ENCODE data around the gene SEMG2. TPM values are rescaled to one million over a fixed set of nuclear protein-coding genes. Genes with fewer than 3 reads are reported as not detected.
A peak's percentile ranks its signal among the peaks of the same experiment; 100 is the strongest.

The SEMG2 gene
- total RNA-seq, 2 donors from 2014 or later, result not detected

DNA sequence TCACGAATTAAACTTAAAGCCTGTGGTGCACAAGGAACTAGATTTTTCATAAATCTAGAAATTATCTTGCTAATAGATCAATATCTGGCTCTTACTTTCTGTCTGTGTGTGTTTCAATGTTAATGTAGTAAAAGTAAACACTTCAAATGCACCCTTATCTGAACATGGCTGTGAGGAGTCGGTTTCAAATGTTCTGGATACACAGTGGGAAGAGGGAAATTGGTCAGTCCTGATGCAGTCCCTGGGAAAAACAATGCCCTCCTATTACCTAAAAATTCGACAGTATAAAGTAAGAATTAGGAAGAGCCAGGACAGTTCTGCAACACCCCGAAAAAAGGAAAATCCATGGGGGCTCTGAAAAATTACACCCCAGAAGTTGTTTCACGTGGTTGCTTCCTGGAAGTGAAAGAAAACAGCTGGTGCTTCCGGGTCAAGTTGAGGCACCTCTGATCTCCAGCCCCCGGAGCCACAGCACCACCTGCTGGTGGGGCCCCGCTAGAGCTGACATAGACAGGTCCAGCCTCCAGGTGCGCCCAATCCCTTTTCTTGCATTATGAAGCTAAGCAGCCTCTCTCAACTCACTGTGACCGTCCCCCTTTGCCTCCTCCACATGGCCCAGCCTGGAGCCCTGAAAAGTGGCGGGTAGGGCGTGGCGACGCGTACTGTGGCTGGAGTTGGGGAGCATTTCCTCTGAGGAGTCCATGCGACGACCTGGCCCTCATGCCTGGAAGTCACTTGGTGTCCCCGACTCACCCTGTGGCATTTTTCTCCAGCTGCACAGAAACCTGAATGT lies 8.3 kb downstream of the SEMG2 start:
- Histone ChIP-seq H3K27ac (no peak overlapping the region), H3K9me3 (no peaks in the 10 kb centered on the region), H3K9ac (ENCODE audit: low read depth in 2 of 2, low read length in 2 of 2) (no peak overlapping the region), H3K27me3 (no peaks in the 10 kb centered on the region), H3K36me3 (no peaks in the 10 kb centered on the region), H3K4me1 (no peaks in the 10 kb centered on the region), H3K4me3 (no peak overlapping the region)
- TF ChIP-seq, protein P1, sequence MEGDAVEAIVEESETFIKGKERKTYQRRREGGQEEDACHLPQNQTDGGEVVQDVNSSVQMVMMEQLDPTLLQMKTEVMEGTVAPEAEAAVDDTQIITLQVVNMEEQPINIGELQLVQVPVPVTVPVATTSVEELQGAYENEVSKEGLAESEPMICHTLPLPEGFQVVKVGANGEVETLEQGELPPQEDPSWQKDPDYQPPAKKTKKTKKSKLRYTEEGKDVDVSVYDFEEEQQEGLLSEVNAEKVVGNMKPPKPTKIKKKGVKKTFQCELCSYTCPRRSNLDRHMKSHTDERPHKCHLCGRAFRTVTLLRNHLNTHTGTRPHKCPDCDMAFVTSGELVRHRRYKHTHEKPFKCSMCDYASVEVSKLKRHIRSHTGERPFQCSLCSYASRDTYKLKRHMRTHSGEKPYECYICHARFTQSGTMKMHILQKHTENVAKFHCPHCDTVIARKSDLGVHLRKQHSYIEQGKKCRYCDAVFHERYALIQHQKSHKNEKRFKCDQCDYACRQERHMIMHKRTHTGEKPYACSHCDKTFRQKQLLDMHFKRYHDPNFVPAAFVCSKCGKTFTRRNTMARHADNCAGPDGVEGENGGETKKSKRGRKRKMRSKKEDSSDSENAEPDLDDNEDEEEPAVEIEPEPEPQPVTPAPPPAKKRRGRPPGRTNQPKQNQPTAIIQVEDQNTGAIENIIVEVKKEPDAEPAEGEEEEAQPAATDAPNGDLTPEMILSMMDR (IDR thresholded peaks at IDR 0.05), result peak; percentile 73
- intact Hi-C loops (cut with DNase I), result loop anchor here (5.0 kb wide), 2 partner anchors 87 to 132 kb away; no protein-coding TSS in a partner anchor
- peak; percentile 88 for DNase-seq

DNA sequence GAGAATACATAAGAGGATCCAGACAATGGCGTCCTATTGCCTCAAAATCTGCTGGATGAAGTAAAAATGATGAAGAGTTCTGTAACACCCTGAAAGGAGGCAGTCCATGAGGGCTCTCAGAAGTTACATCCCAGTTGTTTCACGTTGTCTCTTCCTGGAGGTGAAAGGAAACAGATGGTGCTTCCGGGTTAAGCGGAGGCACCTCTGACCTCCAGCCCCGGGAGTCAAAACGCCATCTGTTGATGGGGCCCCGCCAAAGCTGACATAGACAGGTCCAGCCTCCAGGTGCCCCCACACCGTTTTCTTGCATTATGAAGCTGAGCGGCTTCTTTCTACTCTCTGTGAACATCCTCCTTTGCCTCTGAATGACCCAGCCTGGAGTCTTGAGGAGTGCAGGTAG lies 9.5 kb downstream of the SEMG2 start:
- Histone ChIP-seq H3K4me1 (no peaks in the 10 kb centered on the region), H3K27me3 (no peaks in the 10 kb centered on the region), H3K36me3 (no peaks in the 10 kb centered on the region), H3K9me3 (no peaks in the 10 kb centered on the region), H3K27ac (no peak overlapping the region), H3K9ac (ENCODE audit: low read depth in 2 of 2, low read length in 2 of 2) (no peak overlapping the region), H3K4me3 (no peak overlapping the region)
- intact Hi-C loops (cut with DNase I), result loop anchor here (5.0 kb wide), 2 partner anchors 88 to 133 kb away; no protein-coding TSS in a partner anchor
- no peak for DNase-seq
- TF ChIP-seq, protein P1 (IDR thresholded peaks at IDR 0.05), result no peak

DNA sequence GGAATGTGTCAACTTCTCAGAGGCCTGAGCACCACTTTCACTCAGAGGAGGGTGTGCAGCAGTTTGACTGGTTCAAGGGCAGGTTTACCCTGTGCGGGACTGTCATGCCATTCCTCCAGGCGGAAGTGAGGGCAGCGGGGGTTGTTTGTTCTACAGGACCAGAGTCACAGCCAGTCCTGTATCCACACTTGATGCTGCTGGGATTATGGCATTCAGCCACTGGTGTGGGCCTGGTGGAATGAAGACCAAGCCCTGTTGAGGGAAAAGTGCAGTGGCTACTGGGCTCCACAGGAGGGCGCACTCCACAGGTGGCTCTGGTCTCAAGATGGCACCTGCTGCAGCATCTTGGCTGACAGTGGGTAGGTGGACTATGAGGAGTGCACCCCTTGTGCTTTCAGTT lies 14.8 kb downstream of the SEMG2 start:
- Histone ChIP-seq H3K9ac (ENCODE audit: low read depth in 2 of 2, low read length in 2 of 2) (no peak overlapping the region), H3K9me3 (no peaks in the 10 kb centered on the region), H3K36me3 (no peaks in the 10 kb centered on the region), H3K27ac (no peak overlapping the region), H3K4me1 (no peaks in the 10 kb centered on the region), H3K4me3 (no peak overlapping the region), H3K27me3 (no peaks in the 10 kb centered on the region)
- TF ChIP-seq, protein P1 (IDR thresholded peaks at IDR 0.05), result peak; percentile 24
- no peak for DNase-seq
- intact Hi-C loops (cut with DNase I), result loop anchor here (5.0 kb wide), 1 partner anchor 56 kb away; no protein-coding TSS in a partner anchor

DNA sequence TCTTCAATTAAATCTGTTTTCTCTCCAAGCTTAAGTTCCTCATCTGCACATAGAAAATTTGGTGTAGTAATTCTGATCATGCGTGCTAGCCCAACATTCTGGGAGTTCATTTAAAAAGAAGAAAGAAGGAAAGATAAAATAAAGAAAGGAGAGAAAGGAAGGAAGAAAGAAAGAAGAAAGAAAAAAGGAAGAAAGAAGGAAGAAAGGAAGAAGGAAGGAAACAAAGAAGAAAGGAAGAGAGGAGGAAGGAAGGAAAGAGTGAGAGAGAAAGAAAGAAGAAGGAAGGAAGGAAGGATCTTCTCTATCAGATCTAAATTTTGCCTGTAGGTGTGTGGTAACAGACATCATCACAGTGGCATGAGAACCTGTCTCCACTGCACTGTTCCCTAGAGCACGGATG lies 17.0 kb downstream of the SEMG2 start:
- DNase-seq, result no peak
- no peak overlapping the region for H3K27ac ChIP-seq
- no peaks in the 10 kb centered on the region for H3K4me1 ChIP-seq
- no peaks in the 10 kb centered on the region for H3K27me3 ChIP-seq
- H3K9me3 ChIP-seq, result no peaks in the 10 kb centered on the region
- intact Hi-C loops (cut with DNase I), result loop anchor here (5.0 kb wide), 1 partner anchor 54 kb away; no protein-coding TSS in a partner anchor
- H3K9ac ChIP-seq (ENCODE audit: low read depth in 2 of 2, low read length in 2 of 2), result no peak overlapping the region
- H3K36me3 ChIP-seq, result no peaks in the 10 kb centered on the region
- no peak overlapping the region for H3K4me3 ChIP-seq
- TF ChIP-seq, protein P1 (IDR thresholded peaks at IDR 0.05), result no peak

DNA sequence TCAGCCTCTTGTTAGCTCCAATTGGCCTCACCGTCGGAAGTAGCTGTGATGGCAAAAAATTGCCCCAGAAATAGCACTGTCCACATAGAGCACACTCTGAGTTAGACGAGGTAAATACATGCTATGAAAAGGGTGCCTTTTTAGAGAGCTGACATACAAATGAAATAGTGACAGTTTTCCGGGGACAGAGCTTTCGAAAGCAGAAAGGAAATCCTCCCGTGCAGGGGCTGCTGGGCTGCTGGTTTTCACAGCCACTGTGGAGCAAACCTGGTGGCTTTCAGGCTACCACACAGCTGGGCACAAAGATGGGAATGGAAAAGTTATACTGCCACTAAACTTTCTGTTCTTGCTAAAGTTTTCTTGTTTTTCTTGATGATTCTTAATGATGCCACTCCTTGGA lies 24.9 kb downstream of the SEMG2 start:
- H3K9me3 ChIP-seq, result no peaks in the 10 kb centered on the region
- no peak overlapping the region for H3K9ac ChIP-seq (ENCODE audit: low read depth in 2 of 2, low read length in 2 of 2)
- H3K27me3 ChIP-seq, result no peaks in the 10 kb centered on the region
- intact Hi-C loops (cut with DNase I), result no loop called here
- no peaks in the 10 kb centered on the region for H3K4me1 ChIP-seq
- TF ChIP-seq, protein P1 (IDR thresholded peaks at IDR 0.05), result no peak
- H3K4me3 ChIP-seq, result no peak overlapping the region
- H3K27ac ChIP-seq, result no peak overlapping the region
- DNase-seq, result no peak
- H3K36me3 ChIP-seq, result no peaks in the 10 kb centered on the region
